GM03348 (cell line): Measurements from ENCODE around the gene RBMS3.

Experiments
- DNase-seq: peaks from one replicate; pipeline ENCODE4 v3.0.0; 2012; ENCODE audit warnings: low spot score

Gene RBMS3

DNA sequence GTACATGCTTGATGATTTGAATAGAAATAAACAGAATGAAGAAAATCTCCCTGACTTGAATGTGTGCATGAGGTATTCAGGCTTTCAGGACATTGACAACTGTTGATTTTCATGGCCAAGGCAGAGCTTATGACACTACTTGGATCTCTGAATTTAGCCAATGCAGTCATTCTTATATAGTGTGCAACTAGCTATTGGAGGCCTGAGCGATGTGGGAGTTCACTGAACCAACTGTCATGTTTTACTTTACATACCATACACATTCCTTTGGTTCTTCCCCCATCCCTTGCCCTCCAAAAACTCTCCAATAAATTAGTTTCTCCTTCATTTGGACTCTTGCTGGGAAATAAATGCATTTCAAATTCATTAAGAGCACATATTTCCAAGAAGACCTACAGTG, 460.4 kb downstream of the RBMS3 start:
- DNase-seq: no peak

DNA sequence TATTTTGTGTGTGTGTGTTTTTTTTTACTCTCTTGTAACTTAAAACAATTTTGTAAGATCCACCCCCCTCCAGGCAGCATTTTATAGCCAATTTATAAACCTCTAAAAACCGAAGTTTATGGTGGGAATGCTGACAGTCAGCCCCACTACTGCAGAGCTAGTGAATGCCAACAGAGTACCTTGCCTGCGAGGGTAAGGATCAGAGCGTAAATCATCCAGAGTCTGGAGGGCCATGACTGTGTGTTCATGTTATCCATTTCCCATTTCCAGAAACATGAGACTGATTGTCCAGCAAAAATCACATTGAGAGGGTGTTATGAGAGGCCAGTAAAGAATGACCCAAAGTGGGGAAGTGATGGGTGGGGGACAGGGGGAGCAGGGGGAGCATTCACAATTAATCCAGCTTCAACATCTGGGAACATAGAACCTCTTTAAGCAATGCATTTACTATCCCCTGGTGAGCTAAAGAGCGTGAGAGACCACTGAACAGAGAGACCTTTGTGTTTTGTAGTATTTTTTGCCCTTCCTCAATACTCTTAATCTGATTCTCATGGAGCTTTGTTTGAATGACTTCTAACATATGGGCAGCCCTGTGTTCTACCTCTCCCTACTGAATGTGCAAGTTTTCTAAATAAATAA, 464.5 kb downstream of the RBMS3 start:
- DNase-seq: no peak

DNA sequence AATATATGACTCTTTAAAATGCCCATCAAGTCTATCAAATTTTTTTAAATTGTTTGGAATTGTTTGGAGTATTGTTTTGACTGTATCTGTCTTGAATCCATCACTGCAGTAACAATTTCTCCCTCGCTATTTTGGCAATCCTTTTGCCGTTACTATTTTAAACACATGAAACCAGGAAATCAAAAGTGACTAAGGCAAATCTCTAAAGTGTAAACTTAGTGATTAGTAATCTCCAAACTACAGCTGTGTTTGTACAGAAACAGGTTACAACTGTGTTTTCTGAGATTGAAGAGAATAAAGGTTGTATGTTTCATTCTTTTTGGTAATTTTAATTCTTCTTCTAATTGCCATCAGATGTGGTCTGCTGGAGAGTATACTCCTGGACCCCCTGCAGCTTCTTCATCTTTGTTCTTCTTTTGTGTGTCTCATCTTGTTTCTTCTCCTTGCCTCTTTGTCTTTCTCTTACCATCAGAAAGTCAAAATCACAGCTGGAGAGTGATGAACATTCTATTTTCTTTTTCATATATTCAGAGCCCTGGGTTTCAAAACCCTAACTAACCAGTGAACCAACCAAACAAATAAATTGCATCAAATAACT, 465.4 kb downstream of the RBMS3 start:
- no peak for DNase-seq

DNA sequence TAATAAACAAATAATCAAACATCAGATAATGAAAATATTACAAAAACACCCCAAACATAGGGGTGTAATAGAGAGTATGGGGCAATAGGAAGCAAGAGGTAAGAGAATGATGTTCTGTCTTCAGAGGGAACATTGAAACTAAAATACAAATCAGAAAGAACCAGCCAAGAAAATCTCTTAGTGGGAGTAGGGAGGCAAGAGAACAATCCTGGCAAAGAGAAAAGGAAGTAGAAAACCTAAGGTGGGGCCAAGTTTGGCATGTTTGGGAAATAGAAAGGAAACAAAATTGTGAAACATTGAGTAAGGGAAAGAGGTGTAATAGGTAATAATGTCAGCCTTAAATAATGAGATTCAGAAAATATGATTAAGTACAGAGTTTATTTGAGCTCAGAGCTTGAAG, 467.1 kb downstream of the RBMS3 start:
- no peak for DNase-seq

DNA sequence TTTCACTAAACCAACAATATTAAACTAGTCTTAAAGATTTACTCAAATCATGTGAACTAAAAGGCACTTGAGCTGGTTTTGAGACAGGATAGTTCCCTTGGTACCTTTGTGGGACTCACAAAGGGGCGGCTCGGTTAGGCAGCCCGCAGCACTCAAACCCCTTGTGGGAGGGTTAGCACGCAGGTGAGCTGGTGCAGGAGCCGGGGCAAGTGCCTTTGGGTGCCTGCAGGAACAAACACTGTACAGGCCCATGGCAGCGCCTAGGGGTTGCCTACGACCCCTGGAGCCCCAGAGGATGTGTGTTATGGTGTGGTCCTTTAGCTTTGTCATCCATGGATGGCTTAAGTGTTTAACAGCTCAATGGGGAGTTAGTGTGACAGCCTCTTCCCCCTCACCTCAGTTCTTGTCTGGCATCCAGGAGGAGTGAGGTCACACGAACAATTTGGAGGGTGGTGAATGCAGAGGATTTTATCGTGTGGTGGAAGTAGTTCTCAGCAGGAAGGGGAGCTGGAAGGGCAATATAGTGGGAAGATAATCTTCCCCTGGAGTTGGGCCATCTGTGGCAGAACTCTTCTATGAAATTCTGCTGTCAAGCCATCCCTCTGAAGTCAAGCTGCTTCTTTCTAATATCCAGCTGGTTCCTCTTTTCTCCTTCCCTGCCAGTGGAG, 470.9 kb downstream of the RBMS3 start:
- no peak for DNase-seq

DNA sequence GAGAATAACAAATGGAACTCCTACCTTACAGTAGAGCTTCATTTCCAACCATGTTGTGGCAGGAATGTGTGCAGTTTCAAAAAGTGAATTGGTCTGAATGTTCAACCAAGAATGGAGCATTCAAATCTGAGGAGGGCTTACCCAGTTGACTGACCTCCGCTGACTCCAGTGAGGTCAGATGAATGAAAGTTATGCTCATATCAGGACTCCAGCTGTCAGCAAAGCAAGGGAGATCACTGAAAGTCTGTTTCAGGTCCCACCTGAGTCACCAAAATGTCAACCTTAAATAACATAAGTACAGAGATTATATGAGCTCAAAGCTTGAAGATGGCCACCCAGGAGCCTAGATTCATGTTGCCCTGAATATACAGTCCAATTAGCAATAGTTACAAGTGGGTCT, 473.5 kb downstream of the RBMS3 start:
- DNase-seq: no peak

DNA sequence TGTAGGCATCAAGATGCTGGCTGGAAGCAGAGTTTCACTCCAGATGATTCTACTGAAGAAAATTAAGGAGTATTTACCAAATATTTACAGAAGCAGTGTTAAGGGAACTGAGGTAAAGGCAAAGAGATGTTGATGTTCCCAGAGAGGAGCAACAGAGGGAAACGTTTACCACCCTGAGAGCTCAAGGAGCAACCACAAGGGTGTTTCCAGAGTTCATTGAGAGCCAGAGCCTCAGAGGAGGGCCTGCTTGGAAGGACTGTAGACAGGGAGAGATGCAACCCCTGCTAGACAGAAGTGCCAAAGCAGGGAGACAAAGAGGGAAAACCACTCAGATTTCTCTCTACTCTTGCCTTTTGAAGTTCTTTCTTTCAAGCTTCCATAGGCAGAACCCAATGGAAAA, 474.5 kb downstream of the RBMS3 start:
- no peak for DNase-seq

DNA sequence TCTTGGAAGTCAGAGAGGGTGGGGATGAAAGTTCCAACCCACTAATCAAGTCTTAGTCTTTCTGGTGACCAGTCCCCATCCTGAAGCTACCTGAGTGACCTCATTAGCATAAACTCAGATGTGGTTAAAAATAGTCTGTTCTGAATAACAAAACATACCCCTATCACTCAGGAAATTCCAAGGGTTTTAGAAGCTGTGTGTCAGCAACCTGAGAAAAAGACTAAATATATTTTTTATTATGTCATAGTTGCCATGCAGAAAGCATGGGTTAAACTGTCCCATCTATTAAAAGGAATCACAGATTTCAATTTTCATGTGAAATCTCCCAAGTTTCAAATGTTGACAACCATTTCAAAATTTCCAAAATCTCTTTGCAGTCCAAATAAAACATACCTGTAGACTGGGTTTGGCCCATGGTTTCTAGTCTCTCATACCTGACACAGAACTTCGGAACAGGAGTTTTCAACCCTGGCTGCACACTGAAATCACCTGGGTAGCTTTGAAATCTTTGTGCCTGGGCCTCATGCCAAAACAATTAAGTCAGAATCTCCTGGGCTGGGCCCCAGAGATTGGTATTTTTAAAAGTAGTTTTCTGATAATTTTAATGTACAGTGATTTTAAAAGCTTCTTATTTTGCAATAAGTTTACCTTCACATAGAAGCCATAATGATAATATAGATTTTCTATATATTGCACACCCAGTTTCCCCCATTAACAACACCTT, 476.3 kb downstream of the RBMS3 start:
- DNase-seq: no peak

DNA sequence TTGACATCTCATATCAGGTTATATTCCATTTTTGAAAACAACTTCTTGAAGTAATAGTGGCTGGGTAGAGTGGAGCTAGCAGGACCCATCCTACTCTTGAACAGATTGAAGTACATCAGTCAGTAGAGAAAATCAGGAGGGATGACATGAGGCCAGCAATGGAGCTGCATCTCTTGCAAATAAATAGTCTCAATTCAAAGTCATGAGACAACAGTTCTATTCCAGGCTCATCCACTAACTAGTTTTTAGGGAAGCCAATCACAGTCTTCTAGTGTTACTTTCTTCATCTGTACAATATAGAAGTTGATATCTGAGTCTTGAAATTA, 477.2 kb downstream of the RBMS3 start:
- DNase-seq: peak; percentile 51

DNA sequence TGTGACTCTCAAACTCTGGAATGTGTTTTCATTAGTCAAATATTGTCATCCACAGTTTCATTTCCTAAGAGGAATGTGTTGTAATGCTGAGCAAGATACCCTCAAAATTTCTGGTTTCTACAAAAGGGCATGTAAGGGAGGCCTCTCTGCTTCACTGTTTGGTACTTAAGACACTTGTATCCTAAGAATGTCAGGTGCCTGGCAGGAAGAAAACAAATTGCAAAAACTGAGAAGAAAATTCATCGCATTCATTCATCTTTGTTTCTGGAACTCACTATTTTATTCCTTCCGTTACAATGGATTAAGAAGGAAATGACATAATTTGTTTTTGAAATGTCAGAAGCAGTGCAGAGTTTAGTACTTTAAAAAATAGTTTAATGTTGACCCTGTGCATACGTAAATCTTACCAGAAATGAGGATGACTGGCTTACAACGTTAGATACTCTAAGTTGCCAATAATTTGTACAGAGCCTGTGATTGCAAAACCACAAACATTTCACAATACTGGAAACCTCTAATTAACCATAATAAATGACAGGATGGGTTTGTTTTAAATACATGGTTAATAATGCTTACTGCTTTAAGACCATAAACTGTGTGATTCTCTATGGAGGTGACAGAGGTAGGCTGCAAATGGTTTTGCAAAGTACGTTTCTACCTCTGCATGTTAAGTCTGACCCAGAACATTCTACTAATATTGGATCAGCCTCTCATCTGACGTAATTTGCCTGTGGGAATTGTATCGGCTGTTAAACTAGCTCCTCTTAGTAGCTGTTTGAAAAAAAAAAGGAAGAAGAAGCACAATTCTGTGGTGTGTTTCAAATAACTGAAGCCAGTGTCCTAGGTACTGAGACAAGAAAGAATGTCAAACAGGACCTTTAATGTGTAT, 477.8 kb downstream of the RBMS3 start:
- peak; percentile 44 for DNase-seq

DNA sequence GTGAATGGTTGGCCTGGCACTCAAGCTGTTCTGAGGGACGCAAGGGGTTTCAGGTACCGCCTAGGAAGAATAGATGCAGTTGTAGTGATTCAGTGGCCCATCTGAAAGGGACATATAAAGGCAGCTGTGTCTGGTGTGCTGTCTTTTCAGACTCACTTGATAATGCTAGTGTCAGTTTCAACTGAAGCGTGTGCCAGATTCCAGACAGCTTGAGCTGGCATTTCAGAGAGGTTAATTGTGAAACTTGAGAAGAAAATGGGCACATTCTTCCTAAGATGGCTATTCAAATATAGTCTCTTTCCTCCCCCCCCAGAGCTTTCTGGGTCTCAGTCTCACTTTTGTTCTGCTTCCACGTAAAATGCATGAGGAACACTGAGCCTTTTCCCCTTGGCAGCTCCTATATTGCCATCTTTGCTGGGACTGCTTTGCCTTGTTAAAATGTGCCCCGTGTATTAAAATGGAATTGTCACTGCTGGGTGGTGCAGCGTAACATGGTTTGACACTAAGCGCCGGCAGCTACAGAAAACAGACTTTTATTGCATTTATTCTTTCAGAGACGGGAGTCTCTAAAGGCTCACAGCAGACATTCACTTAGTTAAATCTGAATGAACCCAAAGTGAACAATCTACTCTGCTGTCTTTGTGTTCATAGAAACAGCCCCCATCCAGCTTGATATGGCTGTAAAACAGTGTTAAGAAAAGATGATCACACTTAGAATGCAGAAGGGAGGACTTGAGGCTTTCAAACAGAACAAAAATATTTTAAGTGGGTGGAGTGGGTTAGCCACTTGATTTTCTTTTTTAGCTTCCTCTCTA, 478.7 kb downstream of the RBMS3 start:
- DNase-seq: peak; percentile 6

DNA sequence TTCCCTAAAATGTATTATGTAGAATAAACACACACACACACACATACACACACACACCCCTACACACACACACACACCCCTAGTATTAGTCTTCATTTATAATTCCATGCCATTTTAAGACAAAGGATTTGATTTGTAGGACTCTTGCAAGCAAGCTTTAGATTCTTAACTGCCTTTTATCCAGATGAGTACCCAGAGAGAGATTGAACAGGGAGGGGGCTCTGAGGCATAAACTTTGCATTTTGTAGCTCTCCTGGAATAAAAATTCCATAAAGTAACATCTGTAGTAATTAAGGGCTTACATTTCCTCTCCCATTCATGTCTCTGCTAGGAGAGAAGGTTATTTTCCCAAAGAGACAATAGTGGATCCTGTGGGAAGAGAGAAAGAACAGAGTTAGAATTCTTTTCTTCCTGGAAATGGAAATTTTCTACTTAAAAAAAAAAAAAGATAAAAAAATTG, 479.4 kb downstream of the RBMS3 start:
- no peak for DNase-seq

DNA sequence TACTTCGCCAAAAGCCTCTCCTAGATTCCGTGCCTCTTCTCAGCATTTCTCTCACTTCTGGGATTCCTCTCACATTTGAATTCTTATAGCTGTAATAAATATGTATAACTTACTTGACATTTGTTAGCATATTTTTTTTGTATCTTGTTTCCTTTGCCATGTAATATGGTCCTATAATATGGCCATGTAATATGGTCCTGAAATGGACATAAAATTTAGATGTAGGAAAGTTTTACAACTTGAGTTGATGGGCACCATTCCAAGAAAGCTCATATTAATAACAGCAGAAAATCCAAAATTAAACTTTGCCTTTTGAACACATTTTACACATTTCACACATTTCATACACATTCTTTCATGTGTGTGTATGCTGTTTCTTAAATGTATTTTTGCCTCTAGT, 480.6 kb downstream of the RBMS3 start:
- no peak for DNase-seq

DNA sequence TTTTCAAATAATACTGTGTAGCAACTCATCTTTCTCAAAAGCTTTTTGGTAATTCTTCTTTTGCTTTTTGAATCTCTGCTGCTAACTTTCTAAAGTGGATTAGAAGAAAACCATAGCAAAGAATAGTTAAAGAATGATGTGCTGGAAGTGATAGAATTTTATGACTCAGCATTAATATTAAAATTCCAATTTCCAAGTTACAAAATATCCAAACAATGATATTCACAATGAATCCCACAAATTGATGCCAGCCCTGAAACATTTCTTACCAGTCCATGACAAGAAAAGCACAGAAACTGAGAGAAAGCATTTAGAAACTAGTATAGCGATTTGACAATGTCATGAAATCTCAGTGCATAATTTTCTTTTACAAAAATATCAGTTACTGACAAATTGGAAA, 482.2 kb downstream of the RBMS3 start:
- peak; percentile 9 for DNase-seq

DNA sequence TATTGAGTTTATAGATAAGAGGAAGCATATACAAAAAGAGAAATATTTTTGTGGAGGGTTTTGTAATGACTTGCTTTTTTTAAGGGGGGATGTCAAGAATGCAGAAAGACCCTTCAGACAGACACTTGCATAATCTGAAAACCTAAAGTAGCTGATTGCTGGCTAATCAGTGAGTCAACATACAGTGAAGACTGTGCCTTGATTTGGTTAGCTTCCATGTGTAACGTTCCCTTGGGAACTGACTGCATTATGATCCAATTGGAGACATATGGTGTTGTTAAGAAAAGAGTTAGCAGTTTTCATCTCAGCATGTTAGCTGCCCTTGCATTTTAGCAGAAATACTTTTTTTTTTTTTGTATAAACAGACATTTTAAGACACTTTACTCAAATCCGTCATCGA, 483.2 kb downstream of the RBMS3 start:
- peak; percentile 30 for DNase-seq

DNA sequence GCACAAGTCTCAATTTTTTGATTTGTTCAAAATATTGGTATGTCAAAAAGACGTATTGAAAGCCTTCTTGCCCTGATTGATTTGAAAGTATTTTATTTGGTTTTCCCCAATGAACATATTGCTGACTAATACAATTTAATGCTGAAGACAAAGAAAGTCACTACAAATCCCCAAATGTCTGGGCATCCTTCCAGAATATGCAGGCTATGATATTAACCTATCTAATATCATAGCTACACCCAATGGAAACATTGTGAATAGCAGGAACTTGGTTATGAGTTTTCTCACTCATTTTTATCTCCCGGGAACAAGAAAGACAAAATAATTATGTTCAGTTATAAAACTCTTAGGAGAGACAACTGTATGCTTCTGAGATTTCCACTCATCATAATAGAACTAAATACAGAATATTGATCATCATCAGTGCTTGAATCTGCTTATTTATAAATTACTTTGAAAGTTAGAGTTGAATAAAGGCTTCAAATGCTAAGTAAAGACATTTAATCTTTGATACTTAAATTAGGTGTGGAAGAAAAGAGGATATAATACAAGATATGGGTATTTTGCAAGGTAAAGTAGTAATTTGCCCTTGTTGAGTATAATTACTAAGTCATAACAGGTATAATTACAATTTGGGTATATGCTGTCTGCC, 483.9 kb downstream of the RBMS3 start:
- peak; percentile 53 for DNase-seq

DNA sequence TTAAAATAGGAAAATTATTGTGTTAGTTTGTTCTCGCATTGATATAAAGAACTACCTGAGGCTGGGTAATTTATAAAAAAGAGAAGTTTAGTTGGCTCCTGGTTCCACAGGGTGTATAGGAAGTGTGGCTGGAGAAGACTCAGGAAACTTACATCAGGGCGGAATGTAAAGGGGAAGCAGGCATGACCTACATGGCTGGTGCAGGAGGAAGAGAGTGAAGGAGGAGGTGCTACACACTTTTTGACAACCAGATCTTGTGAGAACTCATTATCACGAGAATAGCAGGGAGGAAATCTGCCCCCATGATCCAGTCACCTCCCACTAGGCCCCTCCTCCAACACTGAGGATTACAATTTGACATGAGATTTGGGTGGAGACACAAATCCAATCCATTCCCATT, 490.7 kb downstream of the RBMS3 start:
- no peak for DNase-seq

DNA sequence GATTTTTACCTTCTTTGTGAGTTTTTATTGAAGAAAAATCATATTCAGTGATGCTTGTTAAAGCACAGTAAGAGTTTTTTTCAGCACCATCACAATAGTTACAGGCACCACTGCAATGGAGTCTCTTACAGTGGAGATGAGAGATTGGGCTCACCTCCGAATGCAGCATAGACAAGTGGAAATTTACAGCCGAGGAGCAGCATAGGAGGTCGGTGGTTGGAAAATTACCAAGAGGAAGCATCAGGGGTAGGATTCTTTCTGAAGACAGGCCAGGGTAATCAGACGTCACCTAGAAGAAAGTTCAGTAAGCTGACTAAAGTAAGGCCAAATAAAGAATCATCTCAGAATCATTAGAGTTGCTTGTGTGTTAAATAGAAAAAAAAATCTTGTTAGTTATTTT, 491.6 kb downstream of the RBMS3 start:
- DNase-seq: no peak

DNA sequence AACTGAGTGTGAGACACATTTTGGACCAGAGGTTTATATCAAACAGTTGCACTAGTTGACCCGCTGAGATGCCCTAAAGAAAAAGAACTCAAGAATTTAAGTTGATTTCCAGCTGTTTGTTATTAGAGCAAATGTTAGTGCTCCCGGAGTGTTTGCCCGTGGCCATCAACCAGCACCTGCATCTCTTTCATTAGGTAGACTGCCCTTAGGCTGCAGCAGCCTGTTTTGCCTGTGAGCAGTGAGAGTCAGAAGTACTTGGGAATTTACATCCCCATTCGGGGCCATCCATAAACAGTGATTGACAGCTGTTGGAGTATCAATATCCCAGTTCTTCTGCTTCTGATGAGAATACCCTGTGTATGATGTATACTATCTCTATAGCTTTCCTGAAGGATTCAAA, 492.6 kb downstream of the RBMS3 start:
- DNase-seq: no peak

DNA sequence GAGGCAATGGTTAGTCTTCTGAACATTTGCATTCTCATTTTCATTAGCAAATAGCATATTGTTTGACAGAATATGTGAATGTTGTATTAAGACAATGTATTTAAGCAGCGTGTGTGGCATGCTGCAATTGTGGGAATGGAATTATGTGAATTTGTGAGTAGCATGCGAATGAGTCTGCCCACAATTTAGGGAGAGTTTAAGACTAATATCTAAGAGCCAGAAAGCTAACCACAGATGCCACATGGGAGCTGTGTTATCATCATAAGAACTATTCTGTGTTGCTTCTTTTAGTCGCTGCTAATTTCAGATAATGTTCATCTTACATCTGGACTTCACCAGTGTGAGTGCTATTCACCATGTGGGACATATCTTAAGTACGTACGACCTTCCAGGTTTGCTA, 494.5 kb downstream of the RBMS3 start:
- no peak for DNase-seq

DNA sequence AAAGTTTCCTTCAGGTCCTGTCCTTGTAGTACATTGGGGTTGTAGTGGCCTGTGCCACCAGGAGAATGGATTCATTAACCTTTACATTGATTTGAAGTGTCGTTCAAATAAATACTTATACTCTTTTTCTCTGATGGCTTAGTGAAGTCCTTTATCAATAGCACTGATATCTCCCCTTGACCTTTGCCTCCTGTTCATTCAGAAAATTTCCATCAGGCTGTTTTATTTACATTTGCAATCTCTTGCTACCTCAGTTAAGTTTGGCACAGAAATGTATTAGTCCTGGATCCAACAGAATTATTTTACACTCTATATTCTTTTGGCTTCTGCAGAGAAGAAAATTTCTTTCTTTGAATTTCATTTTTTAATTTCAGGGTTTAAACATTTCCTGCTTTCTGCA, 497.0 kb downstream of the RBMS3 start:
- no peak for DNase-seq
